ENCODE data around the gene GABRB1. TPM values are rescaled to one million over a fixed set of nuclear protein-coding genes. Genes with fewer than 3 reads are reported as not detected.

Gene GABRB1
- total and polyA plus RNA-seq, 2 experiments from 2014 or later: 2.8 to 5.5 TPM

GRCh38 chr4:47465004-47465403 is 433.6 kb downstream of the GABRB1 start:
- H3K4me2 ChIP-seq: no peak overlapping the region
- H3K27me3 ChIP-seq: no peaks in the 10 kb centered on the region
- DNase-seq (ENCODE audit: low spot score): no peak
- H4K20me1 ChIP-seq (ENCODE audit: insufficient read depth, poor library complexity, severe bottlenecking): no peaks in the 10 kb centered on the region
- no peaks in the 10 kb centered on the region for H3K9me3 ChIP-seq (ENCODE audit: low read depth)
- WGBS (ENCODE audit: low lambda C conversion rate, missing lambda C conversion rate): 63% methylated on average over 2 of the region's 2 CpGs
- H3K4me3 ChIP-seq: no peak overlapping the region
- H3K9me2 ChIP-seq (replicated peaks; ENCODE audit: insufficient read depth): no peaks in the 10 kb centered on the region
- H3K79me2 ChIP-seq: peaks cover 15% of the 10 kb centered on the region
- no peak overlapping the region for H2AFZ ChIP-seq
- H3K27ac ChIP-seq: no peak overlapping the region
- no peaks in the 10 kb centered on the region for H3K4me1 ChIP-seq (ENCODE audit: insufficient read depth)
- H3K36me3 ChIP-seq (replicated peaks; ENCODE audit: insufficient read depth, low read depth): no peaks in the 10 kb centered on the region
- TF ChIP-seq, protein P1, sequence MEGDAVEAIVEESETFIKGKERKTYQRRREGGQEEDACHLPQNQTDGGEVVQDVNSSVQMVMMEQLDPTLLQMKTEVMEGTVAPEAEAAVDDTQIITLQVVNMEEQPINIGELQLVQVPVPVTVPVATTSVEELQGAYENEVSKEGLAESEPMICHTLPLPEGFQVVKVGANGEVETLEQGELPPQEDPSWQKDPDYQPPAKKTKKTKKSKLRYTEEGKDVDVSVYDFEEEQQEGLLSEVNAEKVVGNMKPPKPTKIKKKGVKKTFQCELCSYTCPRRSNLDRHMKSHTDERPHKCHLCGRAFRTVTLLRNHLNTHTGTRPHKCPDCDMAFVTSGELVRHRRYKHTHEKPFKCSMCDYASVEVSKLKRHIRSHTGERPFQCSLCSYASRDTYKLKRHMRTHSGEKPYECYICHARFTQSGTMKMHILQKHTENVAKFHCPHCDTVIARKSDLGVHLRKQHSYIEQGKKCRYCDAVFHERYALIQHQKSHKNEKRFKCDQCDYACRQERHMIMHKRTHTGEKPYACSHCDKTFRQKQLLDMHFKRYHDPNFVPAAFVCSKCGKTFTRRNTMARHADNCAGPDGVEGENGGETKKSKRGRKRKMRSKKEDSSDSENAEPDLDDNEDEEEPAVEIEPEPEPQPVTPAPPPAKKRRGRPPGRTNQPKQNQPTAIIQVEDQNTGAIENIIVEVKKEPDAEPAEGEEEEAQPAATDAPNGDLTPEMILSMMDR (IDR thresholded peaks at IDR 0.05; ENCODE audit: poor library complexity): no peak
- TF ChIP-seq EZH2 (IDR thresholded peaks at IDR 0.05; ENCODE audit: borderline replicate concordance) (no peak), EZH2phosphoT487 (IDR thresholded peaks at IDR 0.05; ENCODE audit: low read depth, severe bottlenecking, unreplicated experiment) (no peak)

- Histone ChIP-seq H3K27ac (no peak overlapping the region), H3K4me2 (no peak overlapping the region), H3K79me2 (peaks cover 13% of the 10 kb centered on the region), H3K4me1 (ENCODE audit: insufficient read depth) (no peaks in the 10 kb centered on the region), H4K20me1 (ENCODE audit: insufficient read depth, poor library complexity, severe bottlenecking) (no peaks in the 10 kb centered on the region), H3K9me3 (ENCODE audit: low read depth) (no peaks in the 10 kb centered on the region), H3K27me3 (no peaks in the 10 kb centered on the region), H3K36me3 (replicated peaks; ENCODE audit: insufficient read depth, low read depth) (no peaks in the 10 kb centered on the region), H2AFZ (no peak overlapping the region), H3K4me3 (no peak overlapping the region), H3K9me2 (replicated peaks; ENCODE audit: insufficient read depth) (no peaks in the 10 kb centered on the region)
- WGBS (ENCODE audit: low lambda C conversion rate, missing lambda C conversion rate): 45% methylated on average over 2 of the region's 2 CpGs
- DNase-seq (ENCODE audit: low spot score): no peak
- TF ChIP-seq EZH2phosphoT487 (IDR thresholded peaks at IDR 0.05; ENCODE audit: low read depth, severe bottlenecking, unreplicated experiment): no peak
- TF ChIP-seq EZH2 (IDR thresholded peaks at IDR 0.05; ENCODE audit: borderline replicate concordance): no peak
- TF ChIP-seq, protein P1 (IDR thresholded peaks at IDR 0.05; ENCODE audit: poor library complexity): no peak
These were observed 434.9 kb downstream of the GABRB1 start for GRCh38 chr4:47466056-47466785.

DNA sequence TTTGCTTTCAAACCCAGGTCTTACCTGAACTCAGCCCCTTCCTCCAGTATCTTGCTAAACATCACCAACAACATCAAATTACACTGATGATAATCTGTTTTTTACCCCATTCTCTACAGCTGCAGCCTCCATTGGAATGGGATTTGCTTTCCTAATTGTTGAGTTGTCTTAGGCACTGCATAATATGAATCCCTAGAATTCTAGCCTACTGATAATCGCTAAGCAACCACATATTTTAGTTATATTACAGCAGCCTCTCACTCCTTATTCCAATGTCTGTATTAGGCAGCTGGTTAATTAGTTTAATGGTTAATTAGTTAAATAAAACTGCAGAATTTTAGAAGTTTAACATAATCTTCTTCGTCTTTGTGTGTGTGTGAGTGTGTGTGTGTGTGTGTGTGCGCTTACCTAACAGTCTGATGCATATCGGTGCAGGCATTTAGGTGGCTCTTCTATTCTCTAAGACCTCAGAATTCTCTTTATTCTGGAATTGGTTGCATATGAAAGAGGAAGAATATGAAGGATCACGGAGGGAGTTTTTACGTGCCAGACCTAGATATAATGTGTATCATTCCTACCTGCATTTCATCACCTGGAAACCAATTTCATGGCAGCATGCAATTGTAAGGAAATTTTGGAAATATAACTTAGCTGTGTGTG is 437.5 kb downstream of the GABRB1 start:
- WGBS (ENCODE audit: low lambda C conversion rate, missing lambda C conversion rate): 78% methylated on average over 6 of the region's 6 CpGs

More for the DNA sequence above, 437.5 kb downstream of the GABRB1 start:
- TF ChIP-seq, protein P1 (IDR thresholded peaks at IDR 0.05; ENCODE audit: poor library complexity): no peak
- TF ChIP-seq EZH2phosphoT487 (IDR thresholded peaks at IDR 0.05; ENCODE audit: low read depth, severe bottlenecking, unreplicated experiment) (no peak), EZH2 (IDR thresholded peaks at IDR 0.05; ENCODE audit: borderline replicate concordance) (no peak)
- H3K9me2 ChIP-seq (replicated peaks; ENCODE audit: insufficient read depth): no peaks in the 10 kb centered on the region
- no peaks in the 10 kb centered on the region for H3K9me3 ChIP-seq (ENCODE audit: low read depth)
- no peak overlapping the region for H3K27ac ChIP-seq
- no peak for DNase-seq (ENCODE audit: low spot score)
- no peaks in the 10 kb centered on the region for H3K36me3 ChIP-seq (replicated peaks; ENCODE audit: insufficient read depth, low read depth)
- H3K4me2 ChIP-seq: no peak overlapping the region
- H2AFZ ChIP-seq: no peak overlapping the region
- no peak overlapping the region for H3K4me3 ChIP-seq
- H4K20me1 ChIP-seq (ENCODE audit: insufficient read depth, poor library complexity, severe bottlenecking): no peaks in the 10 kb centered on the region
- H3K4me1 ChIP-seq (ENCODE audit: insufficient read depth): no peaks in the 10 kb centered on the region
- H3K79me2 ChIP-seq: no peaks in the 10 kb centered on the region
- no peaks in the 10 kb centered on the region for H3K27me3 ChIP-seq
